ENCODE data around the gene RAPGEF6.
"Not testable (repeated sequence)": the region's sequence is repeated elsewhere in the genome, so short reads cannot be mapped to it uniquely, and the experiment has no call there.

RAPGEF6 gene

DNA sequence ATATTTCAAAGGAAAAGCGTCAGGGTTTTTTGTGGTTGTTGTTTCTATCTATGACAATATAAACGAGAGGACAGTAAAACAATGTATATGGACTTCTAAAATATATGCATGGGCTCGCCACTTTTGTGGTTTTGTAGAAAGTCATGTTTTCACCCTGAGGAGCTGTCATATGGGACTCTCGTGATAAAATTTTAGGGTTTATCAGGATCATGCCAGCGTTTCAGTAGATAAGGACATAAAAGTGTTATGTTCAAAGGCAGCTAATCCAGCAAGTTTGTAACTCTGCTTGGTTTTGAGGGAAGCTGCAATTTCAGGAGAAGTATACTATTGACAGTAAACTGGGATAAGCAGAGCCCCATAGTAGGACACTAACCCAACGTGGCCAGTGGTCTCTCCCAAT, 250.9 kb downstream of the RAPGEF6 start:
- no peak overlapping the region for H3K4me3 ChIP-seq
- no peak overlapping the region for H3K9ac ChIP-seq (ENCODE audit: insufficient read length)
- no peak for TF ChIP-seq POLR2AphosphoS5 (IDR thresholded peaks at IDR 0.05; ENCODE audit: borderline replicate concordance, low read depth, low read length)
- TF ChIP-seq FOXP2 (optimal IDR thresholded peaks at IDR 0.05; ENCODE audit: control extremely low read depth, extremely low read length, insufficient read depth) = no peak
- no peak for TF ChIP-seq EZH2 (IDR thresholded peaks at IDR 0.05)
- H3K9me3 ChIP-seq (ENCODE audit: low read depth, low read length) = no peaks in the 10 kb centered on the region
- H3K36me3 ChIP-seq (ENCODE audit: insufficient read depth, low read length) = peaks cover 27% of the 10 kb centered on the region
- peak overlapping the region; percentile 58 for H3K27ac ChIP-seq
- no peak for DNase-seq (ENCODE audit: low read depth, low spot score)

DNA sequence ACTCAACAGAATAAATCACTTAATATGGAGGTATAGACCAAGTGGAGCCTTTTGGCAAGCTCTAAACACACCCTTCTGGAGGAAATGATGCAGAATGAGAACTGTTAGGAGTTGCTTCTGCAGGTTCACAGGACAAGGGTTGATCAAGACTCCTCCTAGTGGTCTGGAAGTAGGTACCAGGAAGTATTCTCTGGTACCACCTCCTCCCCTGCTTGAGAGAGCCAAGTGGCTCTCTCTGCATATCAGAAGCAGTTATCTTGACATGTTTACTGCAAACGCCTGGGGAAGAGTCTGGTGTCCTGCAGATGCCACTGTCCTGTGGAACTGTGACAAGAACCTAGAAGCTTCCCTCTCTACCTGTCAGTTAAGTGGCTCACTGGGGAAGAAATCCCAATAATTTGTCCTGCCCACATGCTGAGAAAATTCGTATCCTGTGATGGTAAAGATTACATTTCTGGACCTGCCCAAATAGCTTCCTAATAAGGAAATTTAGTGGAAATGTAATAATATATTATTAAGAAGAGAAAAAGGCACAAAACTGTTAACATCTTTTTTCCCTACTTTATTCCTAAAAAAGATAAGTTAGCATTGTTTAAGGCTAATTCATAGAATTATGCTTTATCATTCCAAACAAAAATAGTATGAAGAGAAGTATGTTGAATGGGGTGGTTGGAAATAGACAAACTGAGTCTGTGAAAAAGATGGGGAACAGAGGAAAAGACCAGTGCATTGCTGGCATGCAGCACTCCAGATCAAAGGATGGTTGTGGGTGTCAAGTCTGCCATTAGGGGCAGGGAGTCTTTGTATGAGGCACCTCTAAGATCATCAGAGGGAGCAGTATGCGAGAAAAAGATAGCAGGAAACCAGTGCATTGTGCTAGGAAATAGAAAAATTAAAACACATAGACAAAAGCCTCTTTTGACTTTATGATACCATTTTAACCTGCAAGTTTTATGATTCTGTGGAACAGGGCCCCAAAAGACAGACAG, 252.3 kb downstream of the RAPGEF6 start:
- peak overlapping the region; percentile 58 for H3K27ac ChIP-seq

DNA sequence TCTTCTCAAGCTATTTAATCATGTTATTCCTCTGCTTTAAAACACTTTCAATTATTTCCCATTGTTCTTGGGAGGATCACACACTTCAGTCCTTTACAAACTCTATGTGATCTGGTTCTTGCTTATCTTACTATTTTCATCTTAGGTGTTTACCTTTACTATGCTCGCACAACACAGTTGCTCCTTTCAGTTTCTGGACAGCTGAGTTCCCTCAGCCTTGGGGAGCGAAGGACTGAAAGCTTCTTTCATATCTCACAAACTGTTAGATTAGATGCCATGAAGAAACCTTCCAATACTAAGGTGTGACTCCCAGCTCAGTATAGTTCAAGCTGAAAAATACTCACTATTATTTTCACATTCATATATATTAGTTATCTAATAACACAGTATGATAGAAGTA, 253.3 kb downstream of the RAPGEF6 start:
- Histone ChIP-seq H3K36me3 (ENCODE audit: insufficient read depth, low read length) (peaks cover 17% of the 10 kb centered on the region), H3K9me3 (ENCODE audit: low read depth, low read length) (no peaks in the 10 kb centered on the region), H3K4me3 (no peak overlapping the region), H3K27ac (peak overlapping the region; percentile 28; the same call in 1 of the 2 replicates), H3K9ac (ENCODE audit: insufficient read length) (no peak overlapping the region)
- DNase-seq (ENCODE audit: low read depth, low spot score) = no peak
- TF ChIP-seq POLR2AphosphoS5 (IDR thresholded peaks at IDR 0.05; ENCODE audit: borderline replicate concordance, low read depth, low read length) = no peak
- TF ChIP-seq EZH2 (IDR thresholded peaks at IDR 0.05) = no peak
- no peak for TF ChIP-seq FOXP2 (optimal IDR thresholded peaks at IDR 0.05; ENCODE audit: control extremely low read depth, extremely low read length, insufficient read depth)

More for the DNA sequence above, 252.3 kb downstream of the RAPGEF6 start:
- Histone ChIP-seq H3K9ac (ENCODE audit: insufficient read length) (no peak overlapping the region), H3K9me3 (ENCODE audit: low read depth, low read length) (no peaks in the 10 kb centered on the region), H3K36me3 (ENCODE audit: insufficient read depth, low read length) (peaks cover 20% of the 10 kb centered on the region), H3K4me3 (no peak overlapping the region)
- DNase-seq (ENCODE audit: low read depth, low spot score) = no peak
- TF ChIP-seq FOXP2 (optimal IDR thresholded peaks at IDR 0.05; ENCODE audit: control extremely low read depth, extremely low read length, insufficient read depth) = no peak
- no peak for TF ChIP-seq EZH2 (IDR thresholded peaks at IDR 0.05)
- no peak for TF ChIP-seq POLR2AphosphoS5 (IDR thresholded peaks at IDR 0.05; ENCODE audit: borderline replicate concordance, low read depth, low read length)

DNA sequence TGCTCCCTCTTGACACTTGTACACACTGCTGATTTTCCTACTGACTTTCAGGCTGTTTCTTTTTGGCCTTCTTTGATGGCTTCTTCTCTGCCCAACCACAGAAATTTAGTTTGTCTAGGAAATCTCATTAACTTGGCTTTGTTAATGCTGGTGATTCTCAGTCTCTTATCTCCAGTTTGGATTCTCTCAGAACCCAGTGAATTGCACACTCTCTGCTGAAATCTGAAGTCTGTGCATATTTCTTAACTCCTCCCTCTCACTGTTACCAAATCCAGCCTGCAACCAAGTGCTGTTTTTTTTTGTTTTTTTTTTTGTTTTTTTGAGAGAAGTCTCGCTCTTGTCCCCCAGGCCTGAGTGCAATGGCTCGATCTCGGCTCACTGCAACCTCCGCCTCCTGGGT, 254.0 kb downstream of the RAPGEF6 start:
- Histone ChIP-seq H3K4me3 (no peak overlapping the region), H3K36me3 (ENCODE audit: insufficient read depth, low read length) (peaks cover 13% of the 10 kb centered on the region), H3K9me3 (ENCODE audit: low read depth, low read length) (no peaks in the 10 kb centered on the region), H3K9ac (ENCODE audit: insufficient read length) (no peak overlapping the region), H3K27ac (peak overlapping the region; percentile 30; the same call in 1 of the 2 replicates)
- no peak for DNase-seq (ENCODE audit: low read depth, low spot score)
- TF ChIP-seq POLR2AphosphoS5 (IDR thresholded peaks at IDR 0.05; ENCODE audit: borderline replicate concordance, low read depth, low read length) (no peak), FOXP2 (optimal IDR thresholded peaks at IDR 0.05; ENCODE audit: control extremely low read depth, extremely low read length, insufficient read depth) (no peak), EZH2 (IDR thresholded peaks at IDR 0.05) (no peak)

DNA sequence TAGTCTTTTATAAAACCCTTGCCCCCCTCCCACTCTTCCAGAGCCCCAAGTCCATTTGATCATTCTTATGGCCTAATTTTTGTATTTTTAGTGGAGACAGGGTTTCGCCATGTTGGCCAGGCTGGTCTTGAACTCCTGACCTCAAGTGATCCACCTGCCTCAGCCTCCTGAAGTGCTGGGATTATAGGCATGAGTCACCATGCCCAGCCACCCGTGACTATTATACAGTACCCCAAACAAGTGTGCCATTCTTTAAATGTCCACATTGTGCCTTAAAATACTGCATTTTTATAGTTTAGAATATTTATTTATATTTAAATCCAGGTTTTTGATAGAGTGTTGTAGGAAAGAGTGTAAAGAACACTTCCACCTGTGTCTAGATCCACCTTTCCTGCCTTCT, 254.8 kb downstream of the RAPGEF6 start:
- not testable (repeated sequence) for H3K36me3 ChIP-seq (ENCODE audit: insufficient read depth, low read length); H3K9ac ChIP-seq (ENCODE audit: insufficient read length); H3K4me3 ChIP-seq; H3K9me3 ChIP-seq (ENCODE audit: low read depth, low read length); DNase-seq (ENCODE audit: low read depth, low spot score)
- peak overlapping the region; percentile 88; the same call in 1 of the 2 replicates for H3K27ac ChIP-seq

DNA sequence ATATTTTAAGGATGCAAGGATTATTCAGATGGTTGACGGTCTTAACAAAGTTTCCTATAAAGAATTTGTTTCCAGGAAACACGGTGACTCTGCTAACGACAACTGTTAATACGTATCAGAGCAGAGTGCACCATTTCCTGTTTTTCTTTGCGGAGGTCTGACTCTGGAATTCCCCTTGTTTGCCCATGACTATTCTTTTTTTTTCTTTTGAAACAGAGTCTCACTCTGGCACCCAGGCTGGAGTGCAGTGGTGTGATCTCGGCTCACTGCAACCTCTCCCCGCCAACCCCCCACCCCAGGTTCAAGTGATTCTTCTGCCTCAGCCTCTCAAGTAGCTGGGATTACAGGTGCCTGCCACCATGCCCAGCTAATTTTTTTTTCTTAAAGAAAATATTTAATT, 255.3 kb downstream of the RAPGEF6 start:
- no peak overlapping the region for H3K9ac ChIP-seq (ENCODE audit: insufficient read length)
- H3K27ac ChIP-seq = peak overlapping the region; percentile 88
- H3K4me3 ChIP-seq = peak overlapping the region; percentile 22
- DNase-seq (ENCODE audit: low read depth, low spot score) = peak; percentile 63
- TF ChIP-seq POLR2AphosphoS5 (IDR thresholded peaks at IDR 0.05; ENCODE audit: borderline replicate concordance, low read depth, low read length) = no peak
- TF ChIP-seq EZH2 (IDR thresholded peaks at IDR 0.05) = no peak
- no peak for TF ChIP-seq FOXP2 (optimal IDR thresholded peaks at IDR 0.05; ENCODE audit: control extremely low read depth, extremely low read length, insufficient read depth)
- H3K9me3 ChIP-seq (ENCODE audit: low read depth, low read length) = no peaks in the 10 kb centered on the region
- H3K36me3 ChIP-seq (ENCODE audit: insufficient read depth, low read length) = peaks cover 7% of the 10 kb centered on the region; the same call in 1 of the 2 replicates

DNA sequence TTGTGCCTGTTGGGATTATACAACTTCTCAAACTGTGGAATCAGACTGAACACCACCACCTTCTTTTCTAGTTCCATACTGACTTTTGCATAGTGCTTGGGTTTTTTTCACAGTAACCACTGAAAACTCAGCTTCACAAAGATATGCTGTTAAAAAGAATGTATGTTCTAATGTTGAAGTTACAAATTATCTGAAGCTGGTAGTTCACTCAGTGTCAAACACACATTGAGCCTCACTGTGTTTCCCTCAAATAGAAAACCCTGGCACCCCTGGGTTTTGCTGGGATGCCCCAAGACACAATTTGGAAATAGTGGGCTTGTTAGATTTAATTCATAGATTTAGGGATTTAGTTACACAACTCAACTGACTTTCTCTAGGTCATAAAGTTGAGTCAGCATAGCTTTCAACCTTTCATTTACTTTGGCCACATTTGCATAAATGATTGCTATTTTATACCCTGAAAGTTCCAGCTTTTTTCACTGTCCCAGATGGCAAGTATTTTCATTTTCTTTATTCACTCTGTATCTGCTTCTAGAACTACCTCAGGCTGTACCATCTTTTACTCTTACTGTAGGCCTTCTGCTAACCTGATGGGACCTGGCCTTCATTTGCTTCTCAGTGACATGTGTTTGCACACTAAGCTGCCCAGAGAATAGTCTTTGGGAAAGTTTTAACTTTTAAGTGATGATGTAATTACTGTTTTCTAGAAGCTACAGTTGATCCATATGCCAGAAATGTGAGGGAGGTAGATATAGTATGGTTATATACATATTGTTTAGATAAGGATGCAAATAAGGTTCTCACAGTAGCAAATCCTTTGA, 256.1 kb downstream of the RAPGEF6 start:
- H3K36me3 ChIP-seq (ENCODE audit: insufficient read depth, low read length) = peaks cover 7% of the 10 kb centered on the region; the same call in 1 of the 2 replicates
- DNase-seq (ENCODE audit: low read depth, low spot score) = no peak
- H3K27ac ChIP-seq = peak overlapping the region; percentile 88
- peak overlapping the region; percentile 22; the same call in 1 of the 2 replicates for H3K4me3 ChIP-seq
- no peak for TF ChIP-seq EZH2 (IDR thresholded peaks at IDR 0.05)
- TF ChIP-seq FOXP2 (optimal IDR thresholded peaks at IDR 0.05; ENCODE audit: control extremely low read depth, extremely low read length, insufficient read depth) = no peak
- TF ChIP-seq POLR2AphosphoS5 (IDR thresholded peaks at IDR 0.05; ENCODE audit: borderline replicate concordance, low read depth, low read length) = no peak
- H3K9ac ChIP-seq (ENCODE audit: insufficient read length) = no peak overlapping the region
- no peaks in the 10 kb centered on the region for H3K9me3 ChIP-seq (ENCODE audit: low read depth, low read length)

DNA sequence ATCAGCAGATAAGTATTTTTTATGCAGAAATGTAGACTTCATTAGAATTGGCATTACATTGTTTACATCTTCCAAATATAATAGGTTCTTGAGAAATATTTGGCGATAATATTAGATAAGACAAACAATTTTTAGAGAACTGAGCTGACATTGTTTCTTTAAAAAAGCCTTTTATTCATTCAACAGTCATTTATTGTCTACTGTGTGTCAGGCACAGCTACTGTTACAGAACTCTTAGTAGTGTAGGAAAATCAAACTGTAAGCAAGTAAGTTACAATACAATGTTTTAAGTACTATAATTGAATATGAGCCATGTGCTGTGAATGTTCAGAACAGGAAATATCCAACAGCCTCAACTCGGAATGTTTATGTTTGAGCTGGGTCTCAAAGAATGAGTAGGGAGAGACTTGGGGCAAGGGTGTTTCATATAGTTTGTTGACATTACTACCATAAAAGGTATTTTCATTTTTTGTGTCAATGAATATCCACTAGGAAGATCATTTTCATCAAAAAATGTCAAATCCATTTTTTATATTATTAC, 257.2 kb downstream of the RAPGEF6 start:
- Histone ChIP-seq H3K9ac (ENCODE audit: insufficient read length) (no peak overlapping the region), H3K27ac (peak overlapping the region; percentile 88), H3K9me3 (ENCODE audit: low read depth, low read length) (no peaks in the 10 kb centered on the region), H3K4me3 (peak overlapping the region; percentile 21), H3K36me3 (ENCODE audit: insufficient read depth, low read length) (peaks cover 7% of the 10 kb centered on the region; the same call in 1 of the 2 replicates)
- TF ChIP-seq FOXP2 (optimal IDR thresholded peaks at IDR 0.05; ENCODE audit: control extremely low read depth, extremely low read length, insufficient read depth) (no peak), EZH2 (IDR thresholded peaks at IDR 0.05) (no peak), POLR2AphosphoS5 (IDR thresholded peaks at IDR 0.05; ENCODE audit: borderline replicate concordance, low read depth, low read length) (no peak)
- no peak for DNase-seq (ENCODE audit: low read depth, low spot score)

Data from SK-N-MC (cell line).